SK-N-SH (cell line): ENCODE measurements around the gene PFKFB3. TPM values are rescaled to one million over a fixed set of nuclear protein-coding genes. Genes with fewer than 3 reads are reported as not detected.
A peak's percentile ranks its signal among the peaks of the same experiment; 100 is the strongest.

Source experiments
- CTCF ChIA-PET: fragments of 300-600, 350-600 bp; formaldehyde crosslinking; extraction: SDS; loops from one replicate; lab custom pipeline; 2021; lab: Yijun Ruan, JAX
- POLR2A ChIA-PET: fragments of 350-600 bp; sonication (Branson Sonifier 250); formaldehyde crosslinking; extraction: SDS; loops from one replicate; lab custom pipeline; 2020; ENCODE audit warnings: antibody characterized with exemption, inconsistent platforms; lab: Yijun Ruan, JAX
- DNase-seq: peaks from one replicate; pipeline ENCODE4 v3.0.0; 2012
- H2AFZ ChIP-seq: fragments of 200-600 bp; sonication (generic); 2 replicates; pipeline ENCODE4 v1.8.1; 2016; ENCODE audit warnings: antibody characterized with exemption, mild to moderate bottlenecking, low read depth
- H3F3A ChIP-seq: fragments of 200-600 bp; sonication (generic); replicated peaks from 2 replicates; pipeline ENCODE3; 2016; ENCODE audit warnings: antibody characterized with exemption, mild to moderate bottlenecking; ENCODE audit not compliant: insufficient read depth
- H3K27ac ChIP-seq, 2 experiments: fragments of 200-500 bp in 1 of 2; fragments of 200-600 bp in 1 of 2; sonication (Bioruptor generic) in 1 of 2; sonication (generic), shearing (Covaris generic) in 1 of 2; 2 replicates each; pipeline versions ENCODE4 v1.5.1 to v1.6.1; 2014 to 2016; ENCODE audit warnings: low read depth in 2 of 2, inconsistent platforms in 1 of 2, low read length in 1 of 2, mild to moderate bottlenecking in 1 of 2, mixed read lengths in 1 of 2
- H3K27me3 ChIP-seq: fragments of 200-600 bp; sonication (generic), shearing (Covaris generic); 2 replicates; pipeline ENCODE4 v1.6.1; 2016; ENCODE audit warnings: mixed run types; ENCODE audit not compliant: insufficient read depth
- H3K36me3 ChIP-seq, 2 experiments: fragments of 200-500 bp in 1 of 2; fragments of 200-600 bp in 1 of 2; sonication (Bioruptor generic) in 1 of 2; sonication (generic) in 1 of 2; replicated peaks in 1 of 2; 2 replicates each; pipeline versions ENCODE3 to v1.5.1; 2014 to 2016; ENCODE audit warnings: low read length in 1 of 2, mild to moderate bottlenecking in 1 of 2; ENCODE audit not compliant: insufficient read depth in 2 of 2, control insufficient read depth in 1 of 2
- H3K4me1 ChIP-seq, 2 experiments: fragments of 200-500 bp in 1 of 2; fragments of 200-600 bp in 1 of 2; sonication (Bioruptor generic) in 1 of 2; sonication (generic), shearing (Covaris generic) in 1 of 2; 2 replicates each; pipeline versions ENCODE4 v1.5.1 to v1.6.1; 2014 to 2016; ENCODE audit warnings: low read depth in 1 of 2, low read length in 1 of 2, mixed run types in 1 of 2; ENCODE audit not compliant: insufficient read depth in 2 of 2, control insufficient read depth in 1 of 2
- H3K4me2 ChIP-seq: fragments of 200-600 bp; sonication (generic), shearing (Covaris generic); 2 replicates; pipeline ENCODE4 v1.6.1; 2017; ENCODE audit warnings: mixed run types
- H3K4me3 ChIP-seq, 2 experiments: fragments of 200-500 bp in 1 of 2; fragments of 200-600 bp in 1 of 2; sonication (Bioruptor generic) in 1 of 2; sonication (generic), shearing (Covaris generic) in 1 of 2; 2 replicates each; pipeline versions ENCODE4 v1.5.1 to v1.8.1; 2014 to 2016; ENCODE audit warnings: low read depth in 2 of 2, inconsistent platforms in 1 of 2, low read length in 1 of 2, mild to moderate bottlenecking in 1 of 2, mixed read lengths in 1 of 2, moderate library complexity in 1 of 2
- H3K79me2 ChIP-seq: fragments of 200-600 bp; sonication (generic); 2 replicates; pipeline ENCODE4 v1.8.1; 2017; ENCODE audit warnings: mild to moderate bottlenecking; ENCODE audit not compliant: insufficient read depth
- H3K9ac ChIP-seq: fragments of 200-600 bp; sonication (generic); 2 replicates; pipeline ENCODE4 v1.6.1; 2017; ENCODE audit warnings: mixed run types
- H3K9me2 ChIP-seq: fragments of 200-600 bp; sonication (generic); 2 replicates; pipeline ENCODE4 v1.6.1; 2017; ENCODE audit warnings: mixed run types
- H3K9me3 ChIP-seq: fragments of 200-600 bp; sonication (generic); 2 replicates; pipeline ENCODE4 v1.6.1; 2017; ENCODE audit warnings: mixed run types, mild to moderate bottlenecking, moderate library complexity
- H4K20me1 ChIP-seq: fragments of 200-600 bp; sonication (generic); 2 replicates; pipeline ENCODE4 v1.6.1; 2017; ENCODE audit warnings: mild to moderate bottlenecking, mixed run types; ENCODE audit not compliant: insufficient read depth
- CTCF ChIP-seq: fragments of 200-600 bp; sonication (generic); IDR thresholded peaks from 2 replicates; pipeline ENCODE4 v1.6.1; 2017; ENCODE audit warnings: antibody characterized with exemption, mild to moderate bottlenecking, moderate library complexity
- FOXJ3 ChIP-seq: sonication (generic); formaldehyde crosslinking; IDR thresholded peaks from 2 replicates; pipeline ENCODE4 v1.5.1; 2020; ENCODE audit warnings: mild to moderate bottlenecking, missing genetic modification reagents
- FOXM1 ChIP-seq: IDR thresholded peaks from 2 replicates; pipeline ENCODE4 v1.4.0; 2012; ENCODE audit warnings: low read depth, mild to moderate bottlenecking
- GABPA ChIP-seq: IDR thresholded peaks from 2 replicates; pipeline ENCODE4 v1.4.0; 2012; ENCODE audit warnings: low read depth, mild to moderate bottlenecking
- GATA2 ChIP-seq: sonication (generic); formaldehyde crosslinking; IDR thresholded peaks from 2 replicates; pipeline ENCODE4 v1.5.0; 2020; ENCODE audit warnings: mild to moderate bottlenecking, missing genetic modification reagents
- IRF3 ChIP-seq: fragments of 150-350 bp; IDR thresholded peaks from 2 replicates; pipeline ENCODE4 v1.6.1; 2016; ENCODE audit warnings: mild to moderate bottlenecking, low read depth, low read length
- MXI1 ChIP-seq: IDR thresholded peaks from 2 replicates; pipeline ENCODE4 v1.6.1; 2012; ENCODE audit warnings: mild to moderate bottlenecking, low read depth, low read length, improper control_type of control experiment
- PBX3 ChIP-seq: IDR thresholded peaks from 2 replicates; pipeline ENCODE4; 2012
- POLR2AphosphoS5 ChIP-seq: IDR thresholded peaks from 2 replicates; pipeline ENCODE4 v1.6.1; 2012; ENCODE audit warnings: low read depth, low read length
- RCOR1 ChIP-seq: fragments of 150-350 bp; IDR thresholded peaks from 2 replicates; pipeline ENCODE4 v1.6.1; 2017; ENCODE audit warnings: antibody characterized with exemption, low read length
- REST ChIP-seq: IDR thresholded peaks from 2 replicates; pipeline ENCODE4 v1.6.1; 2012; ENCODE audit warnings: mild to moderate bottlenecking, low read depth, low read length, moderate library complexity
- RFX5 ChIP-seq: IDR thresholded peaks from 2 replicates; pipeline ENCODE4 v1.6.1; 2012; ENCODE audit warnings: mild to moderate bottlenecking, improper control_type of control experiment, low read length
- RXRA ChIP-seq: IDR thresholded peaks from 2 replicates; pipeline ENCODE4 v1.4.0; 2012; ENCODE audit warnings: low read depth, mild to moderate bottlenecking, borderline replicate concordance
- TAF1 ChIP-seq: IDR thresholded peaks from 2 replicates; pipeline ENCODE4 v1.6.1; 2012; ENCODE audit warnings: low read depth, mild to moderate bottlenecking, low read length, moderate library complexity, borderline replicate concordance
- WGBS: methylation state at CpG from one replicate; pipeline ENCODE4 v1.1.6; 2017; ENCODE audit warnings: low lambda C conversion rate; 5-methylcytosine and 5-hydroxymethylcytosine counted together
- polyA plus RNA-seq, 3 experiments: library from polyadenylated mRNA; depleted of rRNA; stranded (reverse); fragments of >200 nt; gene quantifications; 2 replicates each; pipeline ENCODE4 v1.2.3, GENCODE V29; 2012

Gene PFKFB3
- polyA plus RNA-seq, 1 of the 3 experiments (the other 2 are of a cell fraction), result 59.7 TPM

- no peak for TF ChIP-seq GATA2 (CRISPR knock-in tag)
- TF ChIP-seq IRF3, result no peak
Observed at GRCh38 chr10:6231146-6231545, 28.4 kb downstream of the PFKFB3 start (continued).

- DNase-seq, result peak; percentile 17
- Histone ChIP-seq H3K9ac (no peak overlapping the region), H3K4me3 (no peak overlapping the region), H3K9me3 (no peaks in the 10 kb centered on the region), H3K9me2 (no peaks in the 10 kb centered on the region), H3K27me3 (no peaks in the 10 kb centered on the region), H3K27ac (no peak overlapping the region; a peak in 1 of 4 replicates), H4K20me1 (no peaks in the 10 kb centered on the region), H3K4me1 (peaks cover 0 to 11% of the 10 kb centered on the region in 2 experiments; a peak in 1 of 4 replicates), H2AFZ (no peak overlapping the region), H3K36me3 (peaks cover 69 to 70% of the 10 kb centered on the region in 2 experiments), H3F3A (peaks cover 30% of the 10 kb centered on the region), H3K79me2 (peaks cover 21% of the 10 kb centered on the region; the same call in 1 of the 2 replicates), H3K4me2 (no peak overlapping the region)
- WGBS, result 100% methylated on average over 2 of the region's 13 CpGs
- ChIA-PET POLR2A (no interaction called here), CTCF (interaction anchor here (7.1 kb wide), 1 partner anchor 29 kb away, joined by 40 read pairs; the partner anchor contains the start of gene PFKFB3)
- no peak for TF ChIP-seq IRF3
- TF ChIP-seq FOXJ3, result no peak
- no peak for TF ChIP-seq REST
- TF ChIP-seq GABPA, result no peak
- TF ChIP-seq CTCF, result no peak
- no peak for TF ChIP-seq POLR2AphosphoS5
- TF ChIP-seq PBX3, result no peak
- TF ChIP-seq FOXM1, result no peak
- TF ChIP-seq MXI1, result no peak
- no peak for TF ChIP-seq RFX5
- no peak for TF ChIP-seq RXRA
- no peak for TF ChIP-seq TAF1
- no peak for TF ChIP-seq RCOR1
Observed at GRCh38 chr10:6231730-6232129, 29.0 kb downstream of the PFKFB3 start.
